A549 (cell line): ENCODE data around the gene DERL3.

ENCODE experiments used
- CHD2 ChIP-seq: fragments of 150-350 bp; IDR thresholded peaks from 2 replicates; pipeline ENCODE4 v1.6.1; 2014; ENCODE audit warnings: low read length; ENCODE audit not compliant: partially characterized antibody
- CTCF ChIP-seq: fragments of >200 bp; sonication (Bioruptor Twin); formaldehyde crosslinking; IDR thresholded peaks from 3 replicates; pipeline ENCODE4 v1.5.1; 2016
- POLR2A ChIP-seq: IDR thresholded peaks from 2 replicates; pipeline ENCODE4 v1.6.1; 2012; ENCODE audit warnings: mild to moderate bottlenecking, low read length
- RAD21 ChIP-seq, 2 experiments: fragments of >200 bp in 1 of 2; sonication (Bioruptor Twin) in 1 of 2; formaldehyde crosslinking in 1 of 2; IDR thresholded peaks in 1 of 2; conservative IDR thresholded peaks in 1 of 2; 2 replicates in 1 of 2; 3 replicates in 1 of 2; pipeline ENCODE4 v1.6.1; 2012 to 2018; ENCODE audit warnings: inconsistent platforms in 1 of 2
- RNF2 ChIP-seq: fragments of 200-600 bp; sonication (generic); IDR thresholded peaks from 2 replicates; pipeline ENCODE4 v1.6.1; 2016; ENCODE audit warnings: low read depth, mild to moderate bottlenecking, antibody characterized with exemption, moderate library complexity, borderline replicate concordance
- SMC3 ChIP-seq: fragments of >200 bp; sonication (Bioruptor Twin); formaldehyde crosslinking; IDR thresholded peaks from 3 replicates; pipeline ENCODE4 v1.6.1; 2018; ENCODE audit warnings: inconsistent platforms
- USF2 ChIP-seq: fragments of 450-650 bp; IDR thresholded peaks from 2 replicates; pipeline ENCODE4 v1.6.1; 2014; ENCODE audit warnings: antibody characterized with exemption
- TF ChIP-seq, protein P1 (sequence below): IDR thresholded peaks from 2 replicates; pipeline ENCODE4 v1.6.1; 2012

- no peak for TF ChIP-seq RAD21 (conservative IDR thresholded peaks at IDR 0.05 in 1 of 2, IDR thresholded peaks at IDR 0.05 in 1 of 2)
- TF ChIP-seq CTCF, result no peak
- TF ChIP-seq, protein P1, sequence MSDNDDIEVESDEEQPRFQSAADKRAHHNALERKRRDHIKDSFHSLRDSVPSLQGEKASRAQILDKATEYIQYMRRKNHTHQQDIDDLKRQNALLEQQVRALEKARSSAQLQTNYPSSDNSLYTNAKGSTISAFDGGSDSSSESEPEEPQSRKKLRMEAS, result no peak
- TF ChIP-seq CHD2, result no peak
- no peak for TF ChIP-seq USF2
- TF ChIP-seq POLR2A, result no peak
- no peak for TF ChIP-seq SMC3
- TF ChIP-seq RNF2, result no peak
These were observed 8.9 kb downstream of the DERL3 start for GRCh38 chr22:23829845-23830372.
